ENCODE results near the gene TMEM184A. TPM values are rescaled to one million over a fixed set of nuclear protein-coding genes. Genes with fewer than 3 reads are reported as not detected.

TMEM184A gene
- total and polyA plus RNA-seq, 2 of the 8 experiments (the other 6 are each of a cell fraction or from before 2014, with no cell fraction given): 1.8 to 2.1 TPM

GRCh38 chr7:1569440-1569832 lies 13.4 kb upstream of the TMEM184A start:
- Histone ChIP-seq H4K91ac (replicated peaks; ENCODE audit: insufficient read length, low read length) (no peak overlapping the region), H4K5ac (ENCODE audit: insufficient read length, low read depth, low read length) (no peak overlapping the region), H3K79me2 (ENCODE audit: control insufficient read depth in 1 of 2, insufficient read depth in 2 of 2, low read length in 2 of 2) (no peaks in the 10 kb centered on the region), H2AFZ (ENCODE audit: low read length) (no peak overlapping the region), H4K8ac (ENCODE audit: extremely low read depth, insufficient read depth, low read length) (peak overlapping the region; percentile 91; the same call in 1 of the 2 replicates), H2BK12ac (ENCODE audit: low read depth, low read length) (peak overlapping the region; percentile 75; the same call in 1 of the 2 replicates), H3K14ac (ENCODE audit: insufficient read length) (no peak overlapping the region), H2BK15ac (ENCODE audit: low read length) (no peak overlapping the region), H3K18ac (ENCODE audit: extremely low read depth, low read length) (no peak overlapping the region; the same call in 1 of the 2 replicates), H3K27me3 (replicated peaks in 1 of 4; ENCODE audit: control insufficient read depth in 3 of 4, extremely low read depth in 1 of 4, insufficient read depth in 3 of 4, low read length in 3 of 4) (no peaks in the 10 kb centered on the region; a peak in 2 of 7 replicates), H2BK120ac (replicated peaks; ENCODE audit: low read depth, low read length) (no peak overlapping the region), H3K9ac (replicated peaks in 1 of 4; ENCODE audit: extremely low read depth in 1 of 4, low read depth in 3 of 4, low read length in 3 of 4) (peak overlapping the region; percentile 62 to 75 (median 70); a peak in 6 of 7 replicates), H3K4me1 (replicated peaks in 1 of 4; ENCODE audit: control insufficient read depth in 3 of 4, insufficient read depth in 4 of 4, low read length in 3 of 4) (peaks cover 0 to 17% (median 10%) of the 10 kb centered on the region in 4 experiments; a peak in 5 of 7 replicates), H2BK20ac (ENCODE audit: low read length) (no peak overlapping the region), H3K36me3 (ENCODE audit: control insufficient read depth in 2 of 4, insufficient read depth in 4 of 4, low read length in 3 of 4) (peaks cover 0 to 15% (median 3%) of the 10 kb centered on the region in 4 experiments; a peak in 2 of 8 replicates), H3K4ac (replicated peaks; ENCODE audit: insufficient read length, low read depth, low read length) (no peak overlapping the region), H3K9me3 (ENCODE audit: insufficient read depth in 2 of 2, low read depth in 1 of 2, low read length in 1 of 2) (no peaks in the 10 kb centered on the region), H3K4me3 (ENCODE audit: extremely low read depth in 1 of 4, insufficient read depth in 2 of 4, low read depth in 3 of 4, low read length in 4 of 4) (peak overlapping the region; percentile 60 to 76 (median 68)), H2BK5ac (ENCODE audit: low read depth, low read length) (0 out of 2 replicates have a peak overlapping the region, but pooled peaks have one; percentile 77), H3K79me1 (ENCODE audit: low read depth, low read length) (no peaks in the 10 kb centered on the region; the same call in 1 of the 2 replicates), H3K4me2 (ENCODE audit: insufficient read depth in 1 of 2, low read depth in 2 of 2, low read length in 2 of 2) (peak overlapping the region; percentile 53 to 73; a peak in 3 of 4 replicates), H4K20me1 (replicated peaks in 1 of 2; ENCODE audit: control insufficient read depth in 1 of 2, insufficient read depth in 2 of 2, low read length in 2 of 2) (no peaks in the 10 kb centered on the region), H2AK5ac (ENCODE audit: low read depth, low read length) (0 out of 2 replicates have a peak overlapping the region, but pooled peaks have one; percentile 86), H3K27ac (ENCODE audit: low read depth, low read length) (peak overlapping the region; percentile 45; the same call in 1 of the 2 replicates), H3K23me2 (ENCODE audit: low read depth, low read length) (no peaks in the 10 kb centered on the region; the same call in 1 of the 2 replicates), H3K56ac (replicated peaks; ENCODE audit: insufficient read length, low read depth, low read length) (no peak overlapping the region), H3K23ac (ENCODE audit: insufficient read length) (no peak overlapping the region)
- DNase-seq (ENCODE audit: low read depth in 1 of 2, low spot score in 2 of 2) (no peak), FAIRE-seq (no peak)
- CTCF ChIA-PET (ENCODE audit: partially characterized antibody): interaction anchor here (1.1 kb wide), 1 partner anchor 632 kb away, joined by 3 read pairs; no protein-coding TSS in a partner anchor
- peak; percentile 70; the same call in 1 of the 2 replicates for TF ChIP-seq KDM1A (IDR thresholded peaks at IDR 0.05; ENCODE audit: borderline replicate concordance, low read length)
- TF ChIP-seq ASH2L (IDR thresholded peaks at IDR 0.05; ENCODE audit: low read length): peak; percentile 26
- 0 out of 2 replicates have a peak, but pooled peaks have one; percentile 8 for TF ChIP-seq E2F6 (IDR thresholded peaks at IDR 0.05)
- no peak for TF ChIP-seq BCL11A (IDR thresholded peaks at IDR 0.05; ENCODE audit: low read depth in 2 of 2, low read length in 2 of 2)
- TF ChIP-seq HDAC2 (IDR thresholded peaks at IDR 0.05; ENCODE audit: borderline replicate concordance in 1 of 2, low read depth in 2 of 2, low read length in 2 of 2): 0 out of 4 replicates have a peak, but pooled peaks of 1 of the 2 experiments have one; percentile 17
- TF ChIP-seq EGR1 (IDR thresholded peaks at IDR 0.05; ENCODE audit: borderline replicate concordance, low read depth, low read length): no peak
- 70% methylated on average over 25 of the region's 27 CpGs; no CpG with 5 or more reads in 1 of the 2 experiments for WGBS, 2 experiments (ENCODE audit: extremely low coverage in 1 of 2, insufficient coverage in 1 of 2, insufficient read length in 1 of 2, insufficient replicate concordance in 2 of 2, low coverage in 1 of 2, low lambda C conversion rate in 2 of 2, missing lambda C conversion rate in 1 of 2)
- POLR2A ChIA-PET (ENCODE audit: partially characterized antibody): no interaction called here
